Stimulated activated CD4-positive, alpha-beta T cell treated with anti-CD3 and anti-CD28 coated beads, Interleukin-2, amount 100 ng/mL, for 48 hours (primary cell): ENCODE measurements around the gene GPSM3.
"Not testable (repeated sequence)": the region's sequence is repeated elsewhere in the genome, so short reads cannot be mapped to it uniquely, and the experiment has no call there.

ENCODE experiments used
- DNase-seq, 2 donors: peaks; one replicate each; pipeline ENCODE4 v3.0.0-alpha.2; 2020

GPSM3 gene

GRCh38 chr6:32186151-32186840 lies 6.1 kb downstream of the GPSM3 start:
- DNase-seq = not testable (repeated sequence)

GRCh38 chr6:32185681-32186131 lies 6.7 kb downstream of the GPSM3 start:
- peak in 1 of 2 donors; percentile 36 for DNase-seq

GRCh38 chr6:32184084-32184640 lies 8.3 kb downstream of the GPSM3 start, which contains the start of gene AGER:
Gene AGER (minus strand): TSS chr6:32184253. CDS start chr6:32184222, 31 bp downstream.
- DNase-seq = no peak

DNA sequence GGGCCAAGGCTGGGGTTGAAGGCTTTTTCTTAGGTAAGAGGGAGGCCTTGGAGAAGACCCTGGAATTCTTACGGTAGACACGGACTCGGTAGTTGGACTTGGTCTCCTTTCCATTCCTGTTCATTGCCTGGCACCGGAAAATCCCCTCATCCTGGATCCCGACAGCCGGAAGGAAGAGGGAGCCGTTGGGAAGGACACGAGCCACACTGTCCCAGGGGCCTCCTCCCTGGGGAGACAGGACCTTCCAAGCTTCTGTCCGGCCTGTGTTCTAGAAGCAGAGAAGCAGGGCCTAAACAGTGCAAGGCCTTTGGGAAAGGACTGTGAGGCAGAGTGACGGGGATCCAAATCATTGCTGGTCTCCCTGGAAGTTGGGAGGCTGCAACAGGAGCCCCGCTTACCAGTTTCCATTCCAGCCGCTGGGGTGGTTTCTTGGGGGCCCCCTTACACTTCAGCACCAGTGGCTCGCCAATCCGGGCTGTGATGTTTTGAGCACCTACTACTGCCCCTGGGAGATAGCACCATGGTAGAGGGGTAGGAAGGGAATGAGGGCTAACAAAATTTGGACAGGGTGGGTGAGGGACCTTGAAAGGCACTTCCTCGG lies 8.9 kb downstream of the GPSM3 start:
- no peak for DNase-seq

GRCh38 chr6:32183030-32183429 lies 9.4 kb downstream of the GPSM3 start:
- DNase-seq = no peak

- DNase-seq = no peak
Observed at GRCh38 chr6:32182555-32182981, 9.9 kb downstream of the GPSM3 start.

DNA sequence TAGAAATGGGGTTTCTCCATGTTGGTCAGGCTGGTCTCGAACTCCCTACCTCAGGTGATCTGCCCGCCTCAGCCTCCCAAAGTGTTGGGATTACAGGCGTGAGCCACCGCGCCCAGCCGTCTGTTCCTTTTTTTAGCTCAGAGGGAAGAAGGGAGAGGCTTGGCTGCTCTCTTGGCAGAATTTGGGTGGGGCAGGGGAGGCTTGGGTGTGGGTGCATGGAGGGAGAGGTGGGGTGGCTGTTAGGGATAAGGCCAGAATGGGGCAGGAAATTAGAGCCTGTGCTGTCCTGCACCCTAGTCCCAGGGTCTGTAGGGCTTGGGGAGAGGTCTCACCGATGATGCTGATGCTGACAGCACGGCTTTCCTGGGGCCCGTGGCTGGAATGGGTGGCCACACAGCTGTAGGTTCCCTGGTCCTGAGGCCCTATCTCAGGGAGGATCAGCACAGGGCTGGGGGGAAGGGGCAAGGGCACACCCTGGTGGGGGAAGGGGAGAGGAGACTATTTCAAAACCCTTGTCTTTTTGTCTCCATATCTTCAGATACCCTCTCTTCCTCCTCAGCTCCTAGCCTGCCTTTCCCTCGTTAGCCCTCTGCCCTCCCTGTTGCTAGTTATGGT lies 10.4 kb downstream of the GPSM3 start:
- no peak for DNase-seq

- DNase-seq = no peak
Observed at GRCh38 chr6:32181148-32181702, 11.2 kb downstream of the GPSM3 start.

GRCh38 chr6:32179766-32180405 lies 12.6 kb downstream of the GPSM3 start:
- DNase-seq = no peak

- DNase-seq = no peak
Observed at GRCh38 chr6:32178547-32179440, 13.6 kb downstream of the GPSM3 start.

GRCh38 chr6:32177788-32178546 lies 14.5 kb downstream of the GPSM3 start, which contains the start of gene RNF5:
Gene RNF5 (plus strand): TSS chr6:32178405. CDS start chr6:32178512, 107 bp downstream.
- DNase-seq = peak; percentile 79 to 86

DNA sequence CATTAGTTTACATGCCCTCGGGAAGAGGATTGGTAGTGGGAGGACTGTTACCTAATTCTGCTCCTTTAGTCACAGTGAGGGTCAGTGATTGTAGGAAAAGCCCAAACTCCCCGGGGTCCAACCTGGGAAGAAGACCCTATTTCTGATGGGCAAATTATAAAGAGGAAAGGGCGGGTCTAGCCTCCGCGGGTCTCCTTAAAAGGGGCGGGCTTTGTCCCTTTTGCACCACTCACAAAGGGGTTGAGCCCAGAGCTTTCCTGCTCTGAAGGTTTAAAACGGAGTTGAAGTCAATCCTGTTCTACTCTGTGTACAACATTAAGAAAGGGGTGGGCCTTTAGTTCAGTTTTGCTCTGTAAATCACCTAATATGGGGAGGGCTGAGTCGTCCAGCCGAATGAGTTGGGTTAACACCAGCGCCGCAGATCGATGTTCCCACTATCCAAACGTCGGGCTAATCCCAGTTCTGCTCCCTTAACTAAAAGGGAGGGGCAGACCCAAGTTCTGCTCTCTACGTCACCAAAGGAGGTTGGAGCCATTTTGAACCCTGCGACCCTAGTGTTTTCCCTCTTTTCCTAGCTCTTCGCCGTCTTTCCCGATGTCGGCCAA lies 15.2 kb downstream of the GPSM3 start:
- DNase-seq = no peak

DNA sequence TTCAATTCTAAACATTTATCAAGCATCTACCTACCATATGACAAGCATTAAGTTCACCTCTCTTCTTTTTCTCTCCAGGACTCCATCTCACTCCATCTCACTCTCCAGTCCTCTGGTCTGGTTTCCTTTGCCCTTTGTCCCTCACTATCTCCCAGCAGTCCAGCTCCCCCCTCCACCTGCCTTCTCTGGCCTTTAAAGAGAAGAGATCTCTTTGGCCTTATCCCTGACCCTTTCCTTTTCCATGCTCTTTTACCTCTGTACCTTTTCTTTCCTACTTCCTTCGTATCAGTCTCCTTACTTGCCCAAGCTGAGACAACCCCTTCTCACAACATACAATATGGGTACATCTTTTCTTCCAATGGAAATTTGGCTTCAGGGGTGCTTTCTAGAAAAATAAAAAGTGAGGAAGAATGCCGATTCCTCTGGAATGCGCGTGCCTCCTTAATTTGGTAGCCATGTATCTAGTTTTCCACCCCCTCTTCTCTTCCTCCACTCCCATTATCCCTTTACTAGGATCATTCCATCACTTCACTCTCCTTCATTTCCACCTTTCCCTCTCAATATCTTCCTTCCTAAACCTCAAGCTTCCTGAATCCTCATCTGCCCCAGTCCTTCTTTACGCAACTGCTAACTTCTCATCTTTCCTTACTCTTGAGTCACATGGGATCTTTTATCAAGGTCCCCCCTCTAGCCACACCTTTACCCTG lies 15.8 kb downstream of the GPSM3 start:
- DNase-seq = no peak

- DNase-seq = peak; percentile 96 to 98
Observed at GRCh38 chr6:32175711-32176475, 16.6 kb downstream of the GPSM3 start, which contains the start of gene AGPAT1. Gene AGPAT1 (minus strand): TSS chr6:32176084. CDS start chr6:32171496, 4,588 bp downstream.

- no peak for DNase-seq
Observed at GRCh38 chr6:32175322-32175710, 17.1 kb downstream of the GPSM3 start.

GRCh38 chr6:32174416-32174815 lies 18.0 kb downstream of the GPSM3 start:
- no peak for DNase-seq

- DNase-seq = no peak
Observed at GRCh38 chr6:32173051-32173727, 19.3 kb downstream of the GPSM3 start.

DNA sequence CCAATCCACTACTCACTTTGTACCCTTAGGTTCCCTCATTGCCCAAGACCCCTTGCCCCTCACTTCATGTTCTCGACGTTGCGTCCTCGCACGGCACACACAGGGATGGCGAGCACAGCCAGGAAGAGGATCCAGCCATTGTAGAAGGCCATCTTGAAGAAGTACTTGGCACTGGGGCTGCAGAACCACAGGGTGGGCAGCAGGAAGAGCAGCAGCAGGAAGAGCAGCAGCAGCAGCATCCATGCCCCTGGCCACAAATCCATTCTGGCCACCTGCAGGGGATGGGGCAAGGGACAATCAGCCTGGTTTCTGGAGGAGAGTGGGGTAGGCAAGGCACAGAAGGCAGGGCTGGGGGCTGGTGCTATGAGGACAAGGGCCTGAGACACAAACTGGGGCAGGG lies 21.2 kb downstream of the GPSM3 start:
- DNase-seq = no peak
